T-helper 1 cell (primary cell): ENCODE data around the gene USH2A.

Experiments
- DNase-seq, 5 donors: peaks; one replicate each; pipeline ENCODE4 v3.0.0-alpha.2; 2012 to 2020

The USH2A gene

DNA sequence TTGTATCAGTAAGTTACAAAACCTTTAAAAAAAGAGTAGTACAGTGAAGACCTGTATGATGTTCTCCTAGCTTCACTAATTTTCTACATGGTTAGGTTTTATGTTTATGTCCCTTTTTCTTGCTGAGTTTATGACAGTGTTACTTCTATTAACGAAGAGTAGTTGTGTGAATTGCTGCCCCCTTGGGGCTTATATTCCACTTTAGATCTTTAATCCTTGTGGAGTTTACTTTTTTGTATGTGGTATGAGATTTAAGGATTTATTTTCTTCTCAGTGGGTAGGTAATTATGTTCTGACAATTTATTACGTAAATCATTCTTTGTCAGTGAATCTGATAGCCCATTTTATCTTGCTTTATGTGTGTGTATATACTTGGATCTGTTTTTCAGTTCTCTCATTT, 841.4 kb downstream of the USH2A start:
- no peak for DNase-seq
